Tibial artery (tissue), 4 donors: Measurements from ENCODE around the gene LRRC53.

Source experiments
- DNase-seq, 2 donors: peaks; one replicate each; pipeline ENCODE4 v3.0.0-alpha.2; 2019
- H3K27ac ChIP-seq, 2 donors: fragments of 200-600 bp; sonication (generic) in 1 of 2; 1 replicate in 1 of 2; 2 replicates in 1 of 2; pipeline ENCODE4 v1.5.1; 2018 to 2019; ENCODE audit warnings: mild to moderate bottlenecking in 1 of 2
- H3K27me3 ChIP-seq, 2 donors: fragments of 200-600 bp; sonication (generic) in 1 of 2; one replicate each; pipeline versions ENCODE4 v1.5.1 to v1.6.0; 2016 to 2019
- H3K36me3 ChIP-seq, 3 donors: fragments of 200-600 bp; sonication (generic) in 2 of 3; one replicate each; pipeline ENCODE4 v1.5.1; 2016 to 2019; ENCODE audit warnings: mild to moderate bottlenecking in 2 of 3
- H3K4me1 ChIP-seq, 4 donors: fragments of 200-600 bp; sonication (generic) in 2 of 4; 1 replicate in 3 of 4; 2 replicates in 1 of 4; pipeline ENCODE4 v1.5.1; 2016 to 2019
- H3K4me3 ChIP-seq, 2 donors: fragments of 200-600 bp; sonication (generic) in 1 of 2; 1 replicate in 1 of 2; 2 replicates in 1 of 2; pipeline ENCODE4 v1.5.1; 2018 to 2019; ENCODE audit warnings: mild to moderate bottlenecking in 2 of 2
- H3K9me3 ChIP-seq, 3 donors: fragments of 200-600 bp; sonication (generic) in 1 of 3; one replicate each; pipeline ENCODE4 v1.5.1; 2016 to 2019
- CTCF ChIP-seq, 2 experiments: fragments of 200-600 bp in 1 of 2; fragments of 450-650 bp in 1 of 2; IDR thresholded peaks; one replicate each; pipeline ENCODE4 v1.5.1; 2017 to 2019; ENCODE audit warnings: antibody characterized with exemption in 2 of 2, mild to moderate bottlenecking in 1 of 2, moderate library complexity in 1 of 2
- intact Hi-C: fragments of 100-400 bp; cut with DNase I; formaldehyde crosslinking; loops from one replicate; pipeline ENCODE4 v1.15.0; 2023; ENCODE audit warnings: low total_unique reads

Gene LRRC53

GRCh38 chr1:74512170-74512915 is at the start of gene LRRC53:
TSS of gene LRRC53 (minus strand) at chr1:74512611. CDS start at chr1:74483349, 29,262 bp downstream.
- Histone ChIP-seq H3K27ac (no peak within 1 kb of the TSS), H3K36me3 (no peaks in the 10 kb centered on the region), H3K4me1 (no peaks in the 10 kb centered on the region), H3K4me3 (no peak within 1 kb of the TSS), H3K9me3 (no peaks in the 10 kb centered on the region), H3K27me3 (no peaks in the 10 kb centered on the region)
- intact Hi-C loops = no loop called here
- DNase-seq = no peak
- no peak for TF ChIP-seq CTCF (IDR thresholded peaks at IDR 0.05)

- TF ChIP-seq CTCF (IDR thresholded peaks at IDR 0.05) = no peak
- no peak overlapping the region for H3K27ac ChIP-seq
- no peaks in the 10 kb centered on the region for H3K4me1 ChIP-seq
- intact Hi-C loops = no loop called here
- no peaks in the 10 kb centered on the region for H3K9me3 ChIP-seq
- no peaks in the 10 kb centered on the region for H3K27me3 ChIP-seq
- H3K36me3 ChIP-seq = no peaks in the 10 kb centered on the region
- no peak for DNase-seq
- no peak overlapping the region for H3K4me3 ChIP-seq
Observed at GRCh38 chr1:74549932-74550331, 37.5 kb upstream of the LRRC53 start.

- DNase-seq = no peak
- Histone ChIP-seq H3K27me3 (no peaks in the 10 kb centered on the region), H3K4me1 (no peaks in the 10 kb centered on the region), H3K27ac (no peak overlapping the region), H3K4me3 (no peak overlapping the region), H3K36me3 (no peaks in the 10 kb centered on the region), H3K9me3 (no peaks in the 10 kb centered on the region)
- no peak for TF ChIP-seq CTCF (IDR thresholded peaks at IDR 0.05)
- intact Hi-C loops = no loop called here
Observed at GRCh38 chr1:74548961-74549750, 36.7 kb upstream of the LRRC53 start.

GRCh38 chr1:74545821-74546220 is 33.4 kb upstream of the LRRC53 start:
- H3K36me3 ChIP-seq = no peaks in the 10 kb centered on the region
- no peaks in the 10 kb centered on the region for H3K9me3 ChIP-seq
- no peaks in the 10 kb centered on the region for H3K4me1 ChIP-seq
- TF ChIP-seq CTCF (IDR thresholded peaks at IDR 0.05) = no peak
- H3K27me3 ChIP-seq = no peaks in the 10 kb centered on the region
- intact Hi-C loops = no loop called here
- H3K27ac ChIP-seq = no peak overlapping the region
- no peak for DNase-seq
- H3K4me3 ChIP-seq = no peak overlapping the region

- H3K4me1 ChIP-seq = peaks cover 0 to 7% (median 0%) of the 10 kb centered on the region in 4 donors
- no peak for DNase-seq
- H3K4me3 ChIP-seq = no peak overlapping the region
- H3K27ac ChIP-seq = no peak overlapping the region
- no peaks in the 10 kb centered on the region for H3K9me3 ChIP-seq
- H3K36me3 ChIP-seq = no peaks in the 10 kb centered on the region
- TF ChIP-seq CTCF (IDR thresholded peaks at IDR 0.05) = no peak
- intact Hi-C loops = no loop called here
- H3K27me3 ChIP-seq = no peaks in the 10 kb centered on the region
Observed at GRCh38 chr1:74534241-74534640, 21.8 kb upstream of the LRRC53 start.
